ENCODE data around the gene MYL7.
"Not testable (repeated sequence)": the region's sequence is repeated elsewhere in the genome, so short reads cannot be mapped to it uniquely, and the experiment has no call there.

Gene MYL7

GRCh38 chr7:44141221-44141850 lies at the start of gene MYL7:
MYL7 (minus strand) TSS chr7:44141332; CDS start chr7:44141305, 27 bp downstream.
- no peak for DNase-seq

GRCh38 chr7:44189993-44190872 lies 49.1 kb upstream of the MYL7 start:
- DNase-seq, result no peak

- DNase-seq, result peak; percentile 74 to 86
Measured at GRCh38 chr7:44189286-44189992, 48.3 kb upstream of the MYL7 start, which contains the start of gene GCK. GCK (minus strand) TSS chr7:44189439; CDS start chr7:44188953, 486 bp downstream.

GRCh38 chr7:44188480-44189225 lies 47.5 kb upstream of the MYL7 start:
- DNase-seq, result no peak

- no peak for DNase-seq
Measured at GRCh38 chr7:44187636-44188416, 46.7 kb upstream of the MYL7 start.

GRCh38 chr7:44186736-44187135 lies 45.6 kb upstream of the MYL7 start:
- no peak for DNase-seq

GRCh38 chr7:44185729-44186128 lies 44.6 kb upstream of the MYL7 start:
- peak in 1 of 2 experiments; percentile 24 for DNase-seq

GRCh38 chr7:44184873-44185446 lies 43.8 kb upstream of the MYL7 start:
- DNase-seq, result no peak

GRCh38 chr7:44184206-44184872 lies 43.2 kb upstream of the MYL7 start:
- DNase-seq, result no peak

- no peak for DNase-seq
Measured at GRCh38 chr7:44183386-44183785, 42.3 kb upstream of the MYL7 start.

GRCh38 chr7:44182827-44183226 lies 41.7 kb upstream of the MYL7 start:
- DNase-seq, result no peak

- DNase-seq, result no peak
Measured at GRCh38 chr7:44180631-44181030, 39.5 kb upstream of the MYL7 start.

GRCh38 chr7:44177570-44178131 lies 36.5 kb upstream of the MYL7 start:
- DNase-seq, result no peak

GRCh38 chr7:44176486-44176885 lies 35.4 kb upstream of the MYL7 start:
- no peak for DNase-seq

- DNase-seq, result no peak
Measured at GRCh38 chr7:44175730-44176129, 34.6 kb upstream of the MYL7 start.

- DNase-seq, result not testable (repeated sequence)
Measured at GRCh38 chr7:44174694-44174948, 33.5 kb upstream of the MYL7 start.

- DNase-seq, result no peak
Measured at GRCh38 chr7:44173911-44174693, 33.0 kb upstream of the MYL7 start.

GRCh38 chr7:44172803-44173424 lies 31.8 kb upstream of the MYL7 start:
- DNase-seq, result peak; percentile 15 to 30

GRCh38 chr7:44172352-44172751 lies 31.2 kb upstream of the MYL7 start:
- DNase-seq, result no peak

- not testable (repeated sequence) for DNase-seq
Measured at GRCh38 chr7:44171901-44172300, 30.8 kb upstream of the MYL7 start.
